GM19043 (cell line): ENCODE results near the gene TRIO.

Experiments used
- ATAC-seq: cut with Tn5 transposase; IDR thresholded peaks from one replicate; pipeline ENCODE4 v1.9.1; 2021; ENCODE audit warnings: low read depth; ENCODE audit not compliant: unreplicated experiment

TRIO gene

DNA sequence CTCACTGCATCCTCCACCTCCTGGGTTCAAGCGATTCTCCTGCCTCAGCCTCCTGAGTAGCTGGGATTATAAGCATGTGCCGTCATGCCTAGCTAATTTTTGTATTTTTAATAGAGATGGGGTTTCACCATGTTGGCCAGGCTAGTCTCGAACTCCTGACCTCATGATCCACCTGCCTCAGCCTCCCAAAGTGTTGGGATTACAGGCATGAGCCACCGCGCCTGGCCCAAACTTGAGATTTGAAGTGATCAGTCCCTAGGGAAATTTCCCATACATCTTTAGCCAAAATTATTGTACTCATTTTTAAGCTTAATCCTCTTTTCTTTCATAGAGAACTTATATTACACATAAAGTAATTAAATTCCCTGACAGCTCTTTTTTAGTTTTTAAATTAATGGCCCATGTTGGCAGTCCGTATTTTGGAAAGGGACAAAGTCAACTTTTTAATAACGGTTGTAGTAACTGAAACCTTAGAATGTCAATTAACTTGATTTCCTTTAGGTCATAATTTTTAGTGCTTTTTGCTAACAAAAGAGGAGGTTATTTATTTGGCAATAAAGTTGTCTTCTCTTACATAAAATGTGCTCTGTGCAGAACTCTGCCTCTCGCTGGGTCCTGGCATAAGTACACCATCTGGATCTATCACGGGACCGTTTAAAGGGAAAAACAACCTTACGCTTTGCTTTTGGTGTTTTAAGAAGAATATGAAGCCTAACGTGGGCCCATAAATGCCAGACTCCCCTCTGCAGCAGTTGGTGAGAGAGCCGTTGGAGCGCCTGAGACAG is 296.1 kb downstream of the TRIO start:
- no peak for ATAC-seq

DNA sequence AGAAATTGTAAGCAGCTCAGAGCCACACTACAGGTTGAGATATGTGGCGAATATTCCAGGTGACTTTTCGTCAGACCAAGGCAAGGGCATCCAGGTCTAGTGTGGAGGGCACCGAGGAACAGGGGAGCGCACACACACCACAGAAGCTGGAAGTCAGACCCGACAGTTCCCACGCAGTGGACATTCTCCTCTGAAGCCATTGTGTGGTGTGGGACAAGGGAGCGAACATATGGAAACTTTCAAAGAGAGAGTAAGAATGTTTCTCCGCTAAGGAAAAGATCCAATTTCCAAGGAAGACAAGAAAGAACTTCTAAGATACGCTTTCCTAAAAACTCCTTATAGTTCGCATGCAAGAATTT is 297.1 kb downstream of the TRIO start:
- ATAC-seq, result no peak

DNA sequence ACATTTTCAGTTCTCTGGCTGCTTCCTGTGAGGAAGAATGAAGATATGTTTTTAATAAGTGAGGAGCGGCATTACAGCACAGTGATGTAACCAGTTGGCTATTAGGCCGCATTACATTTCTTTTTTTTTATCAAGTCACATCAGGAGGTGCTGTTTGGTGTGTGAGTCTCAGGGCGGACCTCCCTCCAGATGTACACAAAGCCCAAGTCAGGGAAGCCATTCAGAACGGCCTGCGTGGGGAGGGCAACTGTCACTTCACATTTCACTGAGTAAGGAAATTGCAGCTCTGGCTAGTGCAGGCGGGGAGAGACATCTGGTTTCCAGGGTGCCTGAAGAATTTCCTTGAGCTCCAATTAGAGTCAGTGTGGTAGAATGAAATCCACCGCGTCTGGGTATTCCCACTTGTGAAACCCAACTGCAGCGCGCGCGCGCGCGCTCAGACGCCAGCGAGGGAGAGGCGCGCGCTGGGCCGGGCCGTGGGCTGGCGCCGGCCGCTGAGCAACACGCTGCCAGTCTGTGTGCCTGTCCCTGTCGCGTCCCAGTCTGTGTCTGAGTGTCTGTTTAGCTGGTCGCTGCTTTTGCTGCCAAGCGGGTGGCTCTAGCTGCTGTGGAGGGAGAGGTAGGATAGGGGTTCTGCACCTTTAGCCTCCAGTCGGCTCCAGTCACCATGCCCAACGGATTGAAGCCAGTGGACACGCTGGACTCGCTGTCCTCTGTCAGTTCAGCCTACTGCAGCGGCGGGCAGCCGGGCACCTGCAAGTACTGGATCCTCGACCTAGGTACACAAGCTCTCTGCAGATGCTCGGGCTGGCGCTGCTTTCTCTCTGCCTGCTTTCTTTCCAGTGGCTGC is 297.7 kb downstream of the TRIO start:
- no peak for ATAC-seq

DNA sequence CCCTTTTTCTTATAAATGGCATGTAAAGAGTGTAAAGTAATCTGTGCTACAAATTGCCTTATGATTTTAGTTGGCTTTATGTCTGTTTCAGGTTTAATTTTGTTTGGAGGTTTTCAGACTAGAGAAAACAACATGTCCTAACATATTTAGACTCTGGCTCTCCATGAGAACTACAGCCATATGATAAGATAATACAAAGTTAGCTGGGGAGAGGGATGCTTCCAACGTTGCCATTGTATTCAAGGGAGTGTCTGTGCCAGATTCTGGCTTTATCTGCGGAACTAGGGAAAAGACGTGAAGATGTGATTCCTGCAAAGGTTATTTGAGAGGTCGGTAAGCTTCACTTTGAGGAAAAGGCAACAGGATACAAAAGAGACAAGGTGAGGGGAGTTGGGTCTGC is 298.5 kb downstream of the TRIO start:
- ATAC-seq, result no peak

DNA sequence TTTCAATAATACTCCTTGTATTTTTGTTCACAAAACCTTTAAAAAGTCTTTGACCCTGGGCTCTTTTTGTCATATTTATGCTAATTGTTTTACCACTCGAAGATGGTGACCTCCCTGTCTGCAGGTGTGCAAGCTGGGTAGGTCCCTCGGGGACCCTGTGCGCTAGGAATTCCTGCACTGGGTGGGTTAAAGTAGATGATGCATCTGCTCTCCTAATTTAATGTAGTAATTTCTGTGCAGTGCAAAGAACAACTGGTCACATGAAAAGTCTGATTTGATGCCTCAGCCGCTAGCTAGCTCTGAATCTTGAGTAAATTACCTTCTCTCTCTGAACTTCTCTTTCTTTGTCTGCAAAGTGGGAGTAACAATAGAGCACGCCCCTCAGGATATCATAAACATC is 299.4 kb downstream of the TRIO start:
- ATAC-seq, result no peak

DNA sequence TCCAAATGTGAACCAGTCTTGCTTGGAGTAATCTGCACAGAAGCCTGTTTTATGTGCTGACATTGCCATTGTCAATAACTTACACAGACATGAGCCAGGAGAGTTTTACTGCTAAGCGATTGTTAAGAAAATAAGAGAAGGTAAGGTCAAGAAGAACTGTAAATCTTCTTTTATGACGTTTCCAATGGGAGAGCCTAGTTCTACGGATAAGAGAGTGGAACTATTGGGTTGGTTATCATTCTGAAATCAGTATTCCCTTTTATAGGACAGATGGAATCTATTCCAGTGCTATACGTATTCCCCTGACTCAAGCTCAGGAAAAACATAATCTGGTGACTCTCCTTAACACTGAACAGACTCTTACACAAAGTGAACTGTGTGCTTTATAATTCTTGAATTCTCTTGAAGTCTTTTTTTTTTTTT is 300.5 kb downstream of the TRIO start:
- no peak for ATAC-seq

DNA sequence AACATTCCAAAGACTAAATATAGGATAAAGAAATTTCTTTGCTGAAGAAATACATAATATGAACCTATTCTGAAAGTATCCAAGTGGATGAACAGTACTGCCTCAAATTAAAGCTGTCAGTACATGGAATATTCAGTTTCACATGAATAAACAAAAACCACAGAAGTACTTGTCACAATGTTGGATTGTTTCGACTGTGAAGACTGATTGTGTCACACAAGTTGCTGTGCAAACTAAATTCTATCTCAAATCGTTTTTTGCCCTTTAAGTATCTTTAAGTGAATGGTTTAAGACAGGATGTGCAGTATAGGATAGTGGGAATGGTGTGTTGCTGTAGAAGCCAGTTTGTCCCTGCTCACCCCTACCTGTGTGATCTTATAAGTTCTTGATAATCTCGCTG is 301.0 kb downstream of the TRIO start:
- no peak for ATAC-seq

DNA sequence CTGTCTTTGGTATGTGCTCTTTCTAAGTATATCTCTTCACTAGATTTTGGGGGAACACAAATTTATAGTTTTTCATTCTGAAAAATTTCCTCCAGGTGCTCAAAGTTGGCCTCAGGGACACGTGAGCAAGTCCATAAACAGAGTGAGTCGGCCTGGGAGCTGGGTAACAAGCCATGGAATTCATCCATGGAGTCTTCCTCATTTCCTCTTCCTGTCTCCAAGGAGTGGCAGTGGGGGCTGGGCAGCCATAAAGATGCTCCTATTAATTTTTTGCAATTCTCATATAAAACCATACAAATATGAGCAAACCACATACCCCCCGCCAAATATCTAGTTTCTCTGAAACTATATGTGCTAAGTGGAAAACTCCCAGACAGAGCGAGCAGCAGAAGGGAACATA is 301.9 kb downstream of the TRIO start:
- ATAC-seq, result no peak

GRCh38 chr5:14445576-14446290 is 302.6 kb downstream of the TRIO start:
- ATAC-seq, result no peak

DNA sequence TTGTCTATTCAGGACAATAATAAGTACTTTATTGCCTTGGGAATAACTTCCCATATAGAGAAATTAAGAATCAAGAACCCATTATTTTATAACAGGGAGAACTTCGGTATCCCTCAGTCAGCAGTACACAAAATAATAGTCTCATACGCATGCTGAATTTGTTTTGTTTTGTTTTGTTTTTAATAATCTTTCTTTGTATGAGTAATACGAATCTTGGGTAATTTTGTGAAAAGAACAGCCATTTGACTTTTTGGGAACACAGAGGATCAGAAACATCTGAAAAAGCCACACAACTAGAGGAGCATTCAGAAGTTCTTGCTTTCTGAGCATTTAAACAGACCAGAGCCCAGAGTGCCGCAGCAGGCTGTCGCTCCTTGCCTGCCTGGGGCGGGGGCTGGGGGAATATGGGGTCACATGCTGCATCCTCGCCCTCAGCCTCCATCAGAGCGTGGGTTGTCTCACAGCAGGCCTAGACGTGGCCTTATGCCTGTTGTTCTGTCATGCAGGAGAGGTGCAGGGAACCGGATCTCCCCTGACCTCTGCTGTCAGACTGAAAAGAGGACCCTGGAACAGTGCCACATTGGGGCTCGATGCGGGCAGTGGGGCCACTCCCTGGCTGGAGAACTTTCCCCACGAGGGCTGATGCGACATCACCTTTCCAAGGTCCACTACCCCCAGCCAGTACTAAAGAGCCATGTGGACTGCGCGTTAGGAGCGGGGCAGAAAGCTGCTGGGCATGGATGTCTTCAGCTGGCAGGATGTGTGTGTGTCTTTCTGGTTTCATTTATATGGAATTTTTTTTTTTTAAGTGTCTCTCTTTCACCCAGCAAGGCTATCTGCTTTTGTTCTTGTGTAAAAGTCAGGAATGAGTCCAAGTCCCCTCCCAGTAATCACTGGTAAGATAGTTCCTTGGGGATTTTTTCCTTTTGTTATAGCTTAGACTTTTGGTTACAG is 305.1 kb downstream of the TRIO start:
- ATAC-seq, result no peak

DNA sequence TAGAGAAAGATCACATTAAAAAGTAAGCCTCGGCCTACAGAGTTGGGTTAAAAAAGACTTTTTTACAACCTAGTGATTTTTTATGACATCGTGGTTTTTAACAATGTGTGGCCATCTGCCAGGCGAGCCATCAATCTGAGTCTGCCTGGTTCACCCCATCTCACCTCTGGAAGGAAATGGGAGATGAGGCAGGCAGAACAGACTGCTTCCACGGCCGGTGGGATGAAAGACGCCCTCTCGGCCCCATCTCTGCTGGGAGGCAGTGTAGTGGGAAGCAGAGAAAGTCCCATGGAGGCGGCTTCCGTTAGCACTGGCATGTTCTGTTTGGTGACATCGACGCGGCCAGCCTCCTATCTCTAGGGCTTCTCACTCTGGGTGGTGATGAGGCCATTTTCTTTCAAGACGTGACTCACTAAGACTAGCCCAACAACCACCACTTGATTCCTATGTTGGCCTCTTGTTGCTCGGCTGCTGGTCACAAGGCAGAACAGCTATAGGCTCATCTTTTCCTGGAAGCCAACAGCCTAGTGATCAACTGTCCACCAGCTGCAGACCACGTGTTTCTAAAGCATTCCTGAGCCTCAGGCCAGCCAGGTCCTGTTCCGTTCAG is 306.0 kb downstream of the TRIO start:
- ATAC-seq, result no peak

DNA sequence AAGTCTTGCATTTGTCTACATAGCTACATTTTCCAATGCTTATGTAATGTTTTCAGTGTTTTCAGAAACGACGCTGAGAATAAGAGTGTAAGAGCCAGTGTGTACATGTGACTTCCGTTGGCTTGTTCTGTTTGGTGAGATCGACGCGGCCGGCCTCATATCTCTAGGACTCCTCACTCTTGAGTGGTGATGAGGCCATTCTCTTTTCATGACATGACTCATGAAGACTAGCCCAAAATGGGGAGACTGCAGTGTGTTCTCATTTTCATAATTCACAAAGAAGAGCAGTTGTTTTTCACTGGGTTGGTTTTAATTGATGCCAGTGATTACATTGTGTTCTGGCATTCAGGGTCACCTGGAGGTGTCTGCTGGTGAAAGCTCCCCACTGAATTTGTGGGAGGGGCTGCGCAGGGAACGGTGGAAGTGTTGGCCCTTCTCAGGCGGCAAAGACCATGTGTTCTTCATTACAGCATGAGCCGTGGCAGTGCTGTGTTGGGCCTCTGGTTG is 306.9 kb downstream of the TRIO start:
- no peak for ATAC-seq

DNA sequence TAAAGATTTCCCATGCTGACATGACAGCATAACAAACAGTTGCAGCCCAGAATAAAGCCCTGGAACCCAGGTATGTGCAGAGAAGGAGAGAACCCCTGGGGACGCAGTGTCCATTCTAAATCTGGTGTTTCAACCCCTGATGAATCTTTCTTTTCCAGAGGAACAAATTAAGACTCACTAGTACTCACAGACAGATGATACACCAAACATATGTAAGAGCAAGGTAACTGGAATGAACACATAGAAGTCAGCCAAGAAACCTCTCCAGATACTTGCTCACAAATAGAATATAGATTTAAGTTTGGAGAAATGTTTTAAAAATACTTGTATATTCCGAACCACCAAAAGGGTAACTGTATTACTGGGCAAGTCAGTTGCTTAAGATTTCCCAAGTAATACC is 307.6 kb downstream of the TRIO start:
- ATAC-seq, result no peak

GRCh38 chr5:14451871-14452270 is 308.7 kb downstream of the TRIO start:
- no peak for ATAC-seq

GRCh38 chr5:14452685-14453454 is 309.7 kb downstream of the TRIO start:
- no peak for ATAC-seq

- ATAC-seq, result no peak
These were observed 310.3 kb downstream of the TRIO start for GRCh38 chr5:14453481-14453880.

- ATAC-seq, result no peak
These were observed 312.7 kb downstream of the TRIO start for GRCh38 chr5:14455814-14456321.

- no peak for ATAC-seq
These were observed 314.3 kb downstream of the TRIO start for GRCh38 chr5:14457476-14457875.

DNA sequence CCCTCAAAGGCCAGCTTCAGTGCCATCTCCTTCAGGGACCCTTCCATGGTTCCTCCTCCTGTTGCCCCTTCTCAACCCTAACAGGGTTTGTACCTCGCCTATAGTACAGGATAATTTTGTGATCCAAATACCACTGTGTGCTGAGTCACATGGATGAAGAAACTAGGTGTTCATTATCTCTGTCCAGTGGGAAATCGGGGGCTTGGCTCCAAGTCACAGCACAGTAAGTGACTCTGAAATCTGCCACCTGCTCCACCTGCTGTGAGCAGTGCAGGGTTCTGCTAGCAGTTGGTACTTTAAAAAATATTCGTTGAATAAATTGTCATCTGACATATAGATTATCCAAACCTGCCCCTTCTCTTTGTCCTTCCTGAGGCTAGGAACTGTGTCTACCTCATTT is 315.3 kb downstream of the TRIO start:
- ATAC-seq, result no peak
